K562 (cell line): ENCODE data around the gene PIM3. TPM values are rescaled to one million over a fixed set of nuclear protein-coding genes. Genes with fewer than 3 reads are reported as not detected.

Source experiments
- CEBPG ChIP-seq, 3 experiments: fragments of 200-800 bp in 1 of 3; sonication (Bioruptor generic) in 1 of 3; sonication (generic) in 1 of 3; formaldehyde crosslinking in 1 of 3; IDR thresholded peaks in 2 of 3; conservative IDR thresholded peaks in 1 of 3; 2 replicates each; pipeline versions ENCODE4 v1.6.1 to v1.8.0; 2016 to 2022; ENCODE audit warnings: missing compliant biosample characterization in 2 of 3, missing genetic modification characterization in 2 of 3, mild to moderate bottlenecking in 1 of 3, missing genetic modification reagents in 1 of 3
- DPF2 ChIP-seq: fragments of 450-650 bp; IDR thresholded peaks from 2 replicates; pipeline ENCODE4 v1.6.1; 2016
- E2F6 ChIP-seq, 2 experiments: IDR thresholded peaks; 2 replicates each; pipeline ENCODE4 v1.6.1; 2011; ENCODE audit warnings: borderline replicate concordance in 1 of 2, control low read depth in 1 of 2, low read depth in 1 of 2, low read length in 1 of 2, mild to moderate bottlenecking in 1 of 2, mixed read lengths in 1 of 2, moderate library complexity in 1 of 2; ENCODE audit not compliant: insufficient read depth in 1 of 2, insufficient read length in 1 of 2, poor library complexity in 1 of 2, severe bottlenecking in 1 of 2; ENCODE audit errors: extremely low read depth in 1 of 2
- ELF1 ChIP-seq: fragments of 200-800 bp; sonication (Bioruptor generic); IDR thresholded peaks from 2 replicates; pipeline ENCODE4 v1.6.1; 2016; ENCODE audit warnings: missing genetic modification characterization, missing compliant biosample characterization
- GTF2A2 ChIP-seq: IDR thresholded peaks from 2 replicates; pipeline ENCODE4 v1.6.1; 2016; ENCODE audit warnings: mild to moderate bottlenecking, missing genetic modification characterization, missing compliant biosample characterization
- GTF2E2 ChIP-seq: fragments of 200-800 bp; sonication (Bioruptor generic); IDR thresholded peaks from 2 replicates; pipeline ENCODE4 v1.6.1; 2016; ENCODE audit warnings: missing genetic modification characterization, missing compliant biosample characterization
- HCFC1 ChIP-seq: IDR thresholded peaks from 2 replicates; pipeline ENCODE4 v1.6.1; 2012; ENCODE audit warnings: low read depth, low read length, improper control_type of control experiment
- HNRNPL ChIP-seq: fragments of 200-400 bp; formaldehyde crosslinking; IDR thresholded peaks from 2 replicates; pipeline ENCODE4 v1.6.1; 2017; ENCODE audit warnings: low read depth, mild to moderate bottlenecking, low read length
- MBD2 ChIP-seq: sonication (generic); IDR thresholded peaks from 2 replicates; pipeline ENCODE4 v1.6.1; 2016; ENCODE audit warnings: low read depth, borderline replicate concordance
- MITF ChIP-seq: IDR thresholded peaks from 2 replicates; pipeline ENCODE4 v1.6.1; 2014; ENCODE audit warnings: antibody characterized with exemption
- NONO ChIP-seq, 2 experiments: fragments of 200-400 bp in 1 of 2; fragments of 450-650 bp in 1 of 2; formaldehyde crosslinking in 1 of 2; IDR thresholded peaks; 2 replicates each; pipeline ENCODE4 v1.6.1; 2017; ENCODE audit warnings: low read depth in 2 of 2, mild to moderate bottlenecking in 2 of 2, moderate library complexity in 2 of 2, low read length in 1 of 2
- POLR2AphosphoS2 ChIP-seq: IDR thresholded peaks from 2 replicates; pipeline ENCODE4 v1.6.1; 2012; ENCODE audit warnings: low read length, improper control_type of control experiment
- POLR2AphosphoS5 ChIP-seq: IDR thresholded peaks from 2 replicates; pipeline ENCODE4 v1.6.1; 2011; ENCODE audit warnings: mild to moderate bottlenecking, low read depth, low read length, moderate library complexity; ENCODE audit not compliant: control insufficient read depth, insufficient read depth
- PPARD ChIP-seq: fragments of 250-450 bp; sonication (Bioruptor Pico); IDR thresholded peaks from 2 replicates; pipeline ENCODE4 v1.8.0; 2022; ENCODE audit warnings: inconsistent platforms, mild to moderate bottlenecking, moderate library complexity
- PTRF ChIP-seq: fragments of 450-650 bp; IDR thresholded peaks from 2 replicates; pipeline ENCODE4 v1.6.1; 2016; ENCODE audit warnings: mild to moderate bottlenecking, missing genetic modification characterization, missing compliant biosample characterization
- SIN3A ChIP-seq, 2 experiments: fragments of 150-350 bp in 1 of 2; IDR thresholded peaks; 2 replicates each; pipeline ENCODE4 v1.6.1; 2011 to 2016; ENCODE audit warnings: borderline replicate concordance in 2 of 2, low read depth in 2 of 2, low read length in 2 of 2, mild to moderate bottlenecking in 2 of 2, moderate library complexity in 2 of 2; ENCODE audit not compliant: control insufficient read depth in 1 of 2
- SMARCE1 ChIP-seq: fragments of 450-650 bp; IDR thresholded peaks from 2 replicates; pipeline ENCODE4 v1.7.1; 2016; ENCODE audit warnings: mild to moderate bottlenecking
- SREBF1 ChIP-seq: fragments of 150-350 bp; IDR thresholded peaks from 2 replicates; pipeline ENCODE4 v1.6.1; 2014; ENCODE audit warnings: antibody characterized with exemption, low read depth, low read length, borderline replicate concordance
- SREBF2 ChIP-seq: sonication (generic); formaldehyde crosslinking; IDR thresholded peaks from 2 replicates; pipeline ENCODE4 v1.4.0; 2020; ENCODE audit warnings: mild to moderate bottlenecking, missing genetic modification reagents
- TFAM ChIP-seq: fragments of 250-450 bp; sonication (Bioruptor Pico); conservative IDR thresholded peaks from 2 replicates; pipeline ENCODE4 v1.5.0; 2021; ENCODE audit warnings: mild to moderate bottlenecking, moderate library complexity
- TOE1 ChIP-seq, 2 experiments: fragments of 450-650 bp in 1 of 2; sonication (generic) in 1 of 2; formaldehyde crosslinking in 1 of 2; IDR thresholded peaks; 2 replicates each; pipeline versions ENCODE4 v1.7.1 to v1.8.0; 2016 to 2022; ENCODE audit warnings: borderline replicate concordance in 2 of 2, mild to moderate bottlenecking in 2 of 2, antibody characterized with exemption in 1 of 2, inconsistent platforms in 1 of 2, low read depth in 1 of 2, missing genetic modification reagents in 1 of 2, moderate library complexity in 1 of 2
- ZNF263 ChIP-seq: sonication (generic); formaldehyde crosslinking; IDR thresholded peaks from 2 replicates; pipeline ENCODE4 v1.8.0; 2022; ENCODE audit warnings: mild to moderate bottlenecking, missing genetic modification reagents, borderline replicate concordance
- ZNF324 ChIP-seq: fragments of 250-450 bp; sonication (Bioruptor Pico); IDR thresholded peaks from 2 replicates; pipeline ENCODE4 v1.4.0; 2020; ENCODE audit warnings: mild to moderate bottlenecking
- polyA plus RNA-seq, 8 experiments: library from polyadenylated mRNA; depleted of rRNA in 4 of 8; stranded (reverse) in 5 of 8; unstranded in 3 of 8; fragments of >200 nt; fragmentation: Nextera tagmentation in 2 of 8; fragmentation: Illumina TruSeq in 1 of 8; extraction: Ambion mirVana in 2 of 8; extraction: Trizol in 1 of 8; gene quantifications; 2 replicates each; pipeline versions ENCODE4 v1.2.1 to v1.2.3, GENCODE V29; 2011 to 2014; ENCODE audit warnings: inconsistent platforms in 1 of 8, missing spikeins in 1 of 8
- total RNA-seq, 7 experiments: library from RNA; depleted of rRNA in 6 of 7; stranded (reverse); fragments of >200 nt in 6 of 7; fragmentation: Illumina TruSeq in 2 of 7; extraction: Trizol in 2 of 7; gene quantifications; 2 replicates each; pipeline versions ENCODE4 v1.2.1 to v1.2.3, GENCODE V29; 2011 to 2021; ENCODE audit warnings: low replicate concordance in 1 of 7
- TF ChIP-seq, protein P1 (sequence below): sonication (generic); formaldehyde crosslinking; IDR thresholded peaks from 2 replicates; pipeline ENCODE4 v1.9.0; 2022; ENCODE audit warnings: mild to moderate bottlenecking, missing genetic modification reagents

The PIM3 gene
- total and polyA plus RNA-seq, 9 of the 15 experiments (the other 6 are each of a cell fraction or from before 2014, with no cell fraction given), result 0.24 to 40.5 (median 5.3) TPM

GRCh38 chr22:49917974-49918910, 42.3 kb upstream of the PIM3 start, which contains the start of the genes ALG12 and CRELD2 (continued):
- TF ChIP-seq MBD2 (peak; percentile 74; the same call in 1 of the 2 replicates), DPF2 (no peak), ZNF263 (CRISPR knock-in tag) (no peak; the same call in 1 of the 2 replicates), POLR2AphosphoS5 (no peak), CEBPG (CRISPR knock-in tag; IDR thresholded peaks at IDR 0.05) (no peak), CEBPG (tag; conservative IDR thresholded peaks at IDR 0.05 in 1 of 2, IDR thresholded peaks at IDR 0.05 in 1 of 2) (no peak), MITF (no peak), TOE1 (IDR thresholded peaks at IDR 0.05; ENCODE audit: borderline replicate concordance) (no peak), TOE1 (CRISPR knock-in tag; IDR thresholded peaks at IDR 0.05; ENCODE audit: borderline replicate concordance, low read depth) (no peak), HNRNPL (peak; percentile 32; the same call in 1 of the 2 replicates), SREBF1 (no peak), TFAM (CRISPR knock-in tag) (no peak), ELF1 (peak; percentile 30; the same call in 1 of the 2 replicates), HCFC1 (peak; percentile 78), PPARD (CRISPR knock-in tag) (no peak), PTRF (no peak), SREBF2 (no peak), POLR2AphosphoS2 (no peak), GTF2E2 (tag) (no peak), SMARCE1 (no peak), ZNF324 (no peak), NONO (IDR thresholded peaks at IDR 0.05; ENCODE audit: low read depth in 2 of 2, low read length in 1 of 2) (peak in 1 of 2 experiments; percentile 22; a peak in 1 of 4 replicates), GTF2A2 (tag) (no peak), E2F6 (IDR thresholded peaks at IDR 0.05; ENCODE audit: borderline replicate concordance in 1 of 2, extremely low read depth in 1 of 2, insufficient read depth in 1 of 2, insufficient read length in 1 of 2, low read depth in 1 of 2, low read length in 1 of 2, poor library complexity in 1 of 2, severe bottlenecking in 1 of 2) (peak; percentile 28 to 32), SIN3A (IDR thresholded peaks at IDR 0.05; ENCODE audit: borderline replicate concordance in 2 of 2, control insufficient read depth in 1 of 2, low read depth in 2 of 2, low read length in 2 of 2) (peak in 1 of 2 experiments; percentile 47; a peak in 1 of 4 replicates)
- TF ChIP-seq, protein P1, sequence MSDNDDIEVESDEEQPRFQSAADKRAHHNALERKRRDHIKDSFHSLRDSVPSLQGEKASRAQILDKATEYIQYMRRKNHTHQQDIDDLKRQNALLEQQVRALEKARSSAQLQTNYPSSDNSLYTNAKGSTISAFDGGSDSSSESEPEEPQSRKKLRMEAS (CRISPR knock-in tag), result peak; percentile 26; the same call in 1 of the 2 replicates
